ENCODE measurements around the gene RASAL1.
"Not testable (repeated sequence)": the region's sequence is repeated elsewhere in the genome, so short reads cannot be mapped to it uniquely, and the experiment has no call there.

RASAL1 gene

GRCh38 chr12:113142173-113142885 lies 6.8 kb upstream of the RASAL1 start:
- no peak for DNase-seq (ENCODE audit: low read depth in 1 of 2, low spot score in 1 of 2)

GRCh38 chr12:113141716-113142115 lies 6.2 kb upstream of the RASAL1 start:
- not testable (repeated sequence) for DNase-seq (ENCODE audit: low read depth in 1 of 2, low spot score in 1 of 2)

- DNase-seq (ENCODE audit: low read depth in 1 of 2, low spot score in 1 of 2) = no peak
These were observed 5.1 kb upstream of the RASAL1 start for GRCh38 chr12:113140706-113141105.

- DNase-seq (ENCODE audit: low read depth in 1 of 2, low spot score in 1 of 2) = no peak
These were observed 3.3 kb upstream of the RASAL1 start for GRCh38 chr12:113138826-113139225.

GRCh38 chr12:113137861-113138783 lies 2.6 kb upstream of the RASAL1 start:
- DNase-seq (ENCODE audit: low read depth in 1 of 2, low spot score in 1 of 2) = no peak

- no peak for DNase-seq (ENCODE audit: low read depth in 1 of 2, low spot score in 1 of 2)
These were observed 1.5 kb upstream of the RASAL1 start for GRCh38 chr12:113136990-113137511.

- peak in 1 of 2 donors; percentile 31 for DNase-seq (ENCODE audit: low read depth in 1 of 2, low spot score in 1 of 2)
These were observed 798 bp upstream of the RASAL1 start for GRCh38 chr12:113136128-113136989.

- DNase-seq (ENCODE audit: low read depth in 1 of 2, low spot score in 1 of 2) = no peak
These were observed 1.0 kb downstream of the RASAL1 start for GRCh38 chr12:113134521-113134951.

- no peak for DNase-seq (ENCODE audit: low read depth in 1 of 2, low spot score in 1 of 2)
These were observed 1.5 kb downstream of the RASAL1 start for GRCh38 chr12:113134071-113134470.

- DNase-seq (ENCODE audit: low read depth in 1 of 2, low spot score in 1 of 2) = no peak
These were observed 1.9 kb downstream of the RASAL1 start for GRCh38 chr12:113133666-113134065.

- no peak for DNase-seq (ENCODE audit: low read depth in 1 of 2, low spot score in 1 of 2)
These were observed 2.5 kb downstream of the RASAL1 start for GRCh38 chr12:113133036-113133435.

- DNase-seq (ENCODE audit: low read depth in 1 of 2, low spot score in 1 of 2) = no peak
These were observed 4.0 kb downstream of the RASAL1 start for GRCh38 chr12:113131556-113131955.

GRCh38 chr12:113130457-113131135 lies 5.0 kb downstream of the RASAL1 start:
- DNase-seq (ENCODE audit: low read depth in 1 of 2, low spot score in 1 of 2) = no peak

GRCh38 chr12:113129664-113130456 lies 5.7 kb downstream of the RASAL1 start:
- DNase-seq (ENCODE audit: low read depth in 1 of 2, low spot score in 1 of 2) = no peak

- DNase-seq (ENCODE audit: low read depth in 1 of 2, low spot score in 1 of 2) = no peak
These were observed 6.5 kb downstream of the RASAL1 start for GRCh38 chr12:113128802-113129663.

- DNase-seq (ENCODE audit: low read depth in 1 of 2, low spot score in 1 of 2) = no peak
These were observed 7.8 kb downstream of the RASAL1 start for GRCh38 chr12:113127791-113128199.

GRCh38 chr12:113120670-113121370 lies 14.7 kb downstream of the RASAL1 start:
- no peak for DNase-seq (ENCODE audit: low read depth in 1 of 2, low spot score in 1 of 2)
